Natural killer cell (primary cell): Measurements from ENCODE around the gene SLC26A9. TPM values are rescaled to one million over a fixed set of nuclear protein-coding genes. Genes with fewer than 3 reads are reported as not detected.

Experiments
- ATAC-seq, 3 donors: fragments of 150-1000 bp in 2 of 3; fragments of 200-7000 bp in 1 of 3; cut with Tn5 transposase; 1 replicate in 1 of 3; 2 replicates in 2 of 3; pipeline ENCODE4 v1.10.0; 2021; ENCODE audit warnings: mild to moderate bottlenecking in 2 of 3, moderate library complexity in 2 of 3
- DNase-seq, 2 donors: peaks; one replicate each; pipeline versions ENCODE4 v3.0.0 to v3.0.0-alpha.2; 2013 to 2021; ENCODE audit warnings: mixed read lengths in 1 of 2
- H3K27ac ChIP-seq: one replicate; pipeline ENCODE4 v1.5.1; 2013; ENCODE audit warnings: mild to moderate bottlenecking, low read length
- H3K27me3 ChIP-seq: one replicate; pipeline ENCODE4 v1.6.1; 2013; ENCODE audit warnings: low read length; ENCODE audit not compliant: control insufficient read depth, insufficient read depth
- H3K36me3 ChIP-seq: one replicate; pipeline ENCODE4 v1.6.1; 2013; ENCODE audit warnings: low read length; ENCODE audit not compliant: control insufficient read depth, insufficient read depth
- H3K4me1 ChIP-seq: one replicate; pipeline ENCODE4 v1.6.1; 2013; ENCODE audit warnings: low read length; ENCODE audit not compliant: control insufficient read depth, insufficient read depth
- H3K4me3 ChIP-seq: one replicate; pipeline ENCODE4 v1.5.1; 2013; ENCODE audit warnings: low read length
- H3K9me3 ChIP-seq: one replicate; pipeline ENCODE4 v1.6.1; 2013; ENCODE audit warnings: low read length; ENCODE audit not compliant: control insufficient read depth, insufficient read depth
- H3K27ac Mint-ChIP-seq, 2 donors: one replicate each; pipeline ENCODE4 v1.8.0; 2022; ENCODE audit warnings: mild to moderate bottlenecking in 2 of 2, mixed read lengths in 2 of 2, moderate library complexity in 1 of 2
- H3K27me3 Mint-ChIP-seq, 2 donors: one replicate each; pipeline ENCODE4 v1.8.0; 2022; ENCODE audit warnings: low read depth in 2 of 2, mixed read lengths in 2 of 2
- H3K36me3 Mint-ChIP-seq: one replicate; pipeline ENCODE4 v1.8.0; 2022; ENCODE audit warnings: mixed read lengths
- H3K4me1 Mint-ChIP-seq, 2 donors: one replicate each; pipeline ENCODE4 v1.8.0; 2022; ENCODE audit warnings: mixed read lengths in 2 of 2
- H3K4me3 Mint-ChIP-seq: one replicate; pipeline ENCODE4 v1.8.0; 2022; ENCODE audit warnings: mild to moderate bottlenecking, moderate library complexity, mixed read lengths
- H3K9me3 Mint-ChIP-seq, 2 donors: one replicate each; pipeline ENCODE4 v1.8.0; 2022; ENCODE audit warnings: mixed read lengths in 2 of 2
- WGBS: methylation state at CpG from one replicate; pipeline ENCODE4 v1.1.7; 2013; ENCODE audit warnings: missing lambda C conversion rate; ENCODE audit not compliant: insufficient coverage; 5-methylcytosine and 5-hydroxymethylcytosine counted together
- intact Hi-C: fragments of 100-400 bp; cut with micrococcal nuclease; formaldehyde crosslinking; loops from one replicate; pipeline ENCODE4 v1.14.2; 2022
- total RNA-seq, 4 donors: library from RNA; stranded (reverse); fragments of 120-200 nt in 1 of 4; gene quantifications; one replicate each; pipeline versions ENCODE4 v1.2.3 to v1.2.4, GENCODE V29; 2013 to 2022
- TF ChIP-seq, protein P1 (sequence below): fragments of 200-600 bp; IDR thresholded peaks from one replicate; pipeline ENCODE4 v1.8.0; 2022; ENCODE audit warnings: antibody characterized with exemption

Gene SLC26A9
- total RNA-seq, 3 donors from 2014 or later (not counting 1 experiment from before 2014, with no cell fraction given): not detected

- H3K27ac Mint-ChIP-seq: no peak overlapping the region
- H3K4me1 Mint-ChIP-seq: no peaks in the 10 kb centered on the region
- 52% methylated on average over 8 of the region's 8 CpGs for WGBS
These were observed 24.1 kb downstream of the SLC26A9 start for GRCh38 chr1:205918955-205919746.

DNA sequence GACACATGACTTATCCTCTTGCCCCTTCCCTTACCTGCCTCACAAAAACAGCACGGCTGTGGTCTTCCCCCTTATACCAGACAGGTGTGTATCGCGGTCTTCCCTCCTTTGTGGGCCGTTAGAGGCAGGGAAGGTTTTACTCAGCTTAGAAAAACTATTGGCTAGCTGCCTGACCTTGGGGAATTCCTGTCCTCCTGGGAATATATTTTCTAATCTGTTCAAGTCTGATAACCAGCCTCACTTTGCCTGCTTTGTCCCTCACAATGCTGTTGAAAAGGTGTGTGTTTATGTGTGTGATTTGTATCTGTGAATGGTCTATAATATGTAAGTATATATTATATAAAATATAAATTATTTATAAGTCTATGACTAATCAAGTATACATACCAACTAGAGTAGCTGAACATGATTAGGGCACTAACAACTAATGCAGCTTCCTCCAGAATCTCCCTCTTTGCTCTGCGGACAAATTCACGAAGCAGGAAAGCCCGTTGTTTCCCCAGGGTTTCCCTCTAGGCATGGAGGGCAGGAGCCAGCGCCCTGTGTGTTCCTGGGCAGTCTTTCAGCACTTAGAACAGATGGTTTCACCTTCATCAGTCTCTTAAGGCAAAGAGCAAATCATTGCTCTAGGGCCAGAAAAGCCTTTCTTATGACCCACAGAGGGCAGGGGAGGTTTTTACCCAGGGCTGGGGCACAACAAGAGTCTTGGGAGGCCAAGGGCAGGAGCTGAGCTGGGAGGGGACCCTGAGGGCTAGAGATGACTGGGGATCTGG is 25.6 kb downstream of the SLC26A9 start:
- TF ChIP-seq, protein P1, sequence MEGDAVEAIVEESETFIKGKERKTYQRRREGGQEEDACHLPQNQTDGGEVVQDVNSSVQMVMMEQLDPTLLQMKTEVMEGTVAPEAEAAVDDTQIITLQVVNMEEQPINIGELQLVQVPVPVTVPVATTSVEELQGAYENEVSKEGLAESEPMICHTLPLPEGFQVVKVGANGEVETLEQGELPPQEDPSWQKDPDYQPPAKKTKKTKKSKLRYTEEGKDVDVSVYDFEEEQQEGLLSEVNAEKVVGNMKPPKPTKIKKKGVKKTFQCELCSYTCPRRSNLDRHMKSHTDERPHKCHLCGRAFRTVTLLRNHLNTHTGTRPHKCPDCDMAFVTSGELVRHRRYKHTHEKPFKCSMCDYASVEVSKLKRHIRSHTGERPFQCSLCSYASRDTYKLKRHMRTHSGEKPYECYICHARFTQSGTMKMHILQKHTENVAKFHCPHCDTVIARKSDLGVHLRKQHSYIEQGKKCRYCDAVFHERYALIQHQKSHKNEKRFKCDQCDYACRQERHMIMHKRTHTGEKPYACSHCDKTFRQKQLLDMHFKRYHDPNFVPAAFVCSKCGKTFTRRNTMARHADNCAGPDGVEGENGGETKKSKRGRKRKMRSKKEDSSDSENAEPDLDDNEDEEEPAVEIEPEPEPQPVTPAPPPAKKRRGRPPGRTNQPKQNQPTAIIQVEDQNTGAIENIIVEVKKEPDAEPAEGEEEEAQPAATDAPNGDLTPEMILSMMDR: no peak
- H3K27me3 Mint-ChIP-seq: no peaks in the 10 kb centered on the region
- no peak overlapping the region for H3K27ac Mint-ChIP-seq
- ATAC-seq (no peak), DNase-seq (no peak)
- Histone ChIP-seq H3K4me1 (peaks cover 7% of the 10 kb centered on the region), H3K27me3 (no peaks in the 10 kb centered on the region), H3K27ac (no peak overlapping the region), H3K36me3 (no peaks in the 10 kb centered on the region), H3K9me3 (no peaks in the 10 kb centered on the region), H3K4me3 (no peak overlapping the region)
- H3K36me3 Mint-ChIP-seq: no peaks in the 10 kb centered on the region
- intact Hi-C loops: no loop called here
- no peaks in the 10 kb centered on the region for H3K4me1 Mint-ChIP-seq
- no peak overlapping the region for H3K4me3 Mint-ChIP-seq
- WGBS: 91% methylated on average over 7 of the region's 8 CpGs
- no peaks in the 10 kb centered on the region for H3K9me3 Mint-ChIP-seq

More at GRCh38 chr1:205918955-205919746, 24.1 kb downstream of the SLC26A9 start:
- Mint-ChIP-seq H3K4me3 (no peak overlapping the region), H3K36me3 (no peaks in the 10 kb centered on the region), H3K27me3 (no peaks in the 10 kb centered on the region), H3K9me3 (no peaks in the 10 kb centered on the region)
- peak; percentile 64 to 87 (median 69) for ATAC-seq
- H3K27me3 ChIP-seq: no peaks in the 10 kb centered on the region
- intact Hi-C loops: loop anchor here (1.0 kb wide), 3 partner anchors 58 to 187 kb away; no protein-coding TSS in a partner anchor
- no peaks in the 10 kb centered on the region for H3K9me3 ChIP-seq
- DNase-seq: peak; percentile 54 to 78
- H3K4me1 ChIP-seq: peaks cover 7% of the 10 kb centered on the region
- H3K36me3 ChIP-seq: no peaks in the 10 kb centered on the region
- TF ChIP-seq, protein P1: peak; percentile 72
- H3K27ac ChIP-seq: no peak overlapping the region
- no peak overlapping the region for H3K4me3 ChIP-seq

GRCh38 chr1:205916541-205916940 is 26.7 kb downstream of the SLC26A9 start:
- Mint-ChIP-seq H3K4me3 (no peak overlapping the region), H3K9me3 (no peaks in the 10 kb centered on the region), H3K27ac (no peak overlapping the region), H3K27me3 (peaks cover 0 to 3% of the 10 kb centered on the region in 2 donors), H3K36me3 (no peaks in the 10 kb centered on the region), H3K4me1 (no peaks in the 10 kb centered on the region)
- Histone ChIP-seq H3K4me1 (peaks cover 7% of the 10 kb centered on the region), H3K9me3 (no peaks in the 10 kb centered on the region), H3K4me3 (no peak overlapping the region), H3K27ac (no peak overlapping the region), H3K27me3 (no peaks in the 10 kb centered on the region), H3K36me3 (no peaks in the 10 kb centered on the region)
- DNase-seq (no peak), ATAC-seq (no peak)
- intact Hi-C loops: no loop called here
- TF ChIP-seq, protein P1: no peak
- 83% methylated on average over 7 of the region's 7 CpGs for WGBS
